ENCODE data around the gene NTSR1.
A peak's percentile ranks its signal among the peaks of the same experiment; 100 is the strongest.

NTSR1 gene

DNA sequence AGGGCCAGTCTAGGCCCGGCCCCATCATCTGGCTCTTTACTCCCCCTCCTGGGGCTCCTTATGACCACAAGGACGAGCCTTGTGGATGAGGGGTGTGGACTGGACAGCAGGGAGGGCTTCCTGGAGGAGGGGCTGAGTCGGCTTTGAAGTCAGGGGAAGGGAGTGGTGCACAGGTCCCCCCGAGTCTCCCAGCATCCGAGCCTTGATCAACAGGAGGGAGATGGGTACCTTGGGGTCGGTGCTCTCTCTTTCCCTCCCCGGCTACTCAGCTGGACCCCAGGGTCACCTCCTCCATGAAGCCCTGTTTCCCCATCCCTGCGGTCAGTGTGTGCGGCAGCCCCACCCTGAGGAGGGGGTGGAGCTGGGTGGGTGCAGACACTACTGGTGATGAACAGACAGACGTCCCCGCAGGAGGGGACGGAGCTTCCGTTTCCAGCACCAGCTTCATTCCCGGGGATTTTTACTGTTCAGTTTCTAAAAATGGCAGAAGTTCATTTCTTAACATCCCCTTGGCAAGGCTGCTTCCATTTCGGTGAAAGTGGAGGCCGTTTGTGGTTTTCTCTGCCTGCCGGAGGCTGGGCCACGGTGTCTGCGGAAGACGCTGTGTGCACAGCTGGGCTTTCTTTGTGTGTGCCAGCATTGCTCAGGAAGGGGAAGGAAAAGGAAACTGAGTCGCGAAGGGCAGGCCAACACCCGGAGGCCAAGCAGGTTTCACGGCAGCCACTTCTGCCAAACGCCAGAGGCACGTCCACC lies 19.6 kb downstream of the NTSR1 start:
- DNase-seq, result no peak

DNA sequence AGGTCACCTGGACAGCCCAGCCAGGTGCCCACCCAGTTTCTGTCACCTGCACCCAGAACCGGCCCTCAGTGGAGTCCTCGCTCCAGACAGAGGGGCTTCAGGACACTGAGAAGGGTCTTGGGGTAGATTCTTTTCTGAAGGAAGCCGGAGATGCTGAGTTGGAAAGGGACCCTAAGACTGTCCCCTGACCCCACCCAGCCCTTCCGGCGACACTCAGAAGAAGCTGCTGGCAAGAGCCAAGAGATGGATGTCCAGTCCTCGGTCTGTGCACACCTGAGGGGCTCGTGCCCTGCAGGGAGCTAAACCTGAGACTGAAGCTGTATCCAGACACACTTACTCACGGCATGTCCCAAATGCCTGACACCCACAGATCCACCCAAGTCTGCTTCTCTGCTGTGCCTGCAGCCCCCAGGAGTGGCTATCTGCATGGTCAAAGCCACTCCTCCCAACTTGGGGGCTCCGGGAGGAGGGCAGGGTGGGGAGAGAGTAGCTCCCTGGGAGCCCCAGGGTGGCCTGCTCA lies 20.2 kb downstream of the NTSR1 start:
- no peak for DNase-seq

DNA sequence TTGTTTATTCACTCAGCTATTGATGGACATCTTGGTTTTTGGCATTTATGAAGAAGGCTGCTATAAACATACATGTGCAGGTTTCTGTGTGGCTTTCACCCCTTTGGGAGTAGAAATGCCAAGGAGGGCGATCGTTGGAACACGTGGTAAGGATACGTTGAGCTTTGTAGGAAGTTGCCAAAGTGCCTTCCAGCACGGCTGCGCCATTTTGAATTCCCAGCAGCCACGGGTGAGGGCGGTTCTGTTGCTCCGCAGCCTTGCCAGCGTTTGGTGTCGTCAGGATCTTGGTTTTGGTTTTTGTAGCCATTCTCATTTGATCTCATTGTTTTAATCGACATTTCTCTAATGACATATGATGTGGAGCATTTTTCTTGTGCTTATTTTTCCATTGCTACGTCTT lies 21.8 kb downstream of the NTSR1 start:
- no peak for DNase-seq

DNA sequence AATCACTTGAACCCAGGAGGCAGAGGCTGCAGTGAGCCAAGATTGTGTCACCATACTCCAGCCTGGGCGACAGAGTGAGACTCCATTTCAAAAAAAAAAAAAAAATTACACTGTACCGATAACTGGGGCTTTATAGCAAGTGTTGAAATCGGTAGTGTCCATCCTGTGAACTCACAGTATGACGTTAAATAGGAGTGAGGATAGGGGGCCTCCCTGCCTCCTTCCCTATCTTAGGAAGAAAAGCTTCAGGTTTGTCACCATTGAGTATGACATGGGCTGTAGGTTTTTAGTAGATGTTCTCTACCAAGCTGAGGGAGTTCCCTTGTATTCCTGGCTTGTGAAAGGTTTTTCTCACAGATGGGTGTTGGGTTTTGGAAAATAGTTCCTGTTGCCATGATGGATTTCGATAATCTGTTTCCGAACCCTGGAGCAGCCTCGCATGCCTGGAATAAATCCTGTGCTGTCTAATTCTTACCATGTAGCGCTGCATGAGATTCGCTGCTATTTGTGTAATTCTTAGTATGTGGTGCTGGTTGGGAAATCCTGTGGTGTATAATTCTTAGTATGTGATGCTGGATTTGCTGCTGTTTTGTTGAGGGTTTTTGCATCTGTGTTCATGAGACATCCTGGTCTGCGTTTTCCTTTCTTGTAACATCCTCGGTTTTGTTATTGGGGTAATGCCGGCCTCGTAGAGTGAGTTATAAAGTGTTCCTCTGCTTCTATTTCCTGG lies 23.6 kb downstream of the NTSR1 start:
- no peak for DNase-seq

DNA sequence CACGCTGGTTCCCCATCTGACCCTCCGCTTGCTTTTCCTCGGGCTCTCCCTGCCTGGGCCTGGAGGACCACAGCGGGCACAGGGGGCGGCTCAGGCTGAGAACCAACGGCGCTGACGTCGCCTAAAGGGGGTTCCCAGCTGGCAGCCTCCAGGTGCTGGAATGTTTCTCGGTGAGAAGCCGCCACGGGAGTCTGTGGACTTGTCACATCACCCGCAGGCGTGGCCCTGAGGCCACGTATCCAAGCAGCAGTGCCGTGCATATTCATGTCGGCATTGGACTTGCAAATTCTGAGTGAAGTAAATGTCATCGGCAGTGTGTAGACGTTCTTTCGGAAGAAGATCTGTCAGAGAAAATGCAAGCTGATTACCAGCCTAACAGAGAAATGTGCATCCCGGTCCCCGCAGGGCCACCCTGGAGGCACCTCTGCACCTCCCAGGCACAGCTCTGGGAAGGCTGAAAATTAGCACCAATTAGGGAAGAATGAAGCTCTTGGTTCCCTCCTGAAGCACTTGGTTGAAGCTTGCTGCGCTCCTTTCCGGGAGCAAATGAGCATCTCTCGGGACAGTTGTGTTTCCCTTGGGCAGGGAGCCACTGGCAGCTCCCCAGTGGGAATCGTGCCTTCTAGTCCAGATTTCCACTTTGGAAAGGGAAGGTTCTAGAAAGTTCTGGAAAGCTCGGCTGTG lies 24.3 kb downstream of the NTSR1 start:
- DNase-seq, result no peak

DNA sequence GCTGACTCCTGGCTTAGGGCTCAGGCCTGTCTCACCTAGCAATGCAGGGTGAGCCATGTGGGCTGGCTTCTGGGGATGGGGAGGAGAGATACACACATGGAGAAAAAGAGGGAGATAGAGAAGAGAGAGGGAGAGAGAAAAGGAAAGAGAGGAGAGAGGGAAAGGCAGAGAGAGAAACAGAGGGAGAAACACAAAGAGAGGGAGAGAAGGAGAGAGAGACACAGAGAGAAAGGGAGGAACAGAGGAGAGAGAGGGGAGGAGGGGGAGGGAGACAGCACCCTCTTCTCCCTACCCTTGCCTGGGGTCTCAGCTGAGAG lies 24.8 kb downstream of the NTSR1 start:
- DNase-seq, result no peak

DNA sequence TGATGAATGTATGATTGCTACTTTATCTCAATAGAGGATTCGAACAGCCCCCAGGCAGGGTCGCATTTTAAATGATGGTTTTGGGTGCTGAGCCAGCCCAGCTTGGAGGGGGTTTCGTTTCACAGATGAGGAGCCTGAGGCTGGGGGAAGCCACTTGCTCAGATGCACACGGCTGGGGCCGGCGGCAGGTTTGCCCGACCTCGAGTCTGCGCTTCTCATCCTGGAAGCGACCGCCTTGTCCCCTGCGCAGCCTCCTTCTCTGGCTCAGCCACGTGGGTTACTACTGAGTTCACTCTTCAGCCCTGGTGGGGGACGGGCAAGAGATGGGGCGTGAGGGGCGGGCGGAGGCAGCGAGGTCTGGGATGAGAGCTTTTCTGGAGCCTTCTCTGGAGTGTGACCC lies 25.3 kb downstream of the NTSR1 start:
- no peak for DNase-seq

DNA sequence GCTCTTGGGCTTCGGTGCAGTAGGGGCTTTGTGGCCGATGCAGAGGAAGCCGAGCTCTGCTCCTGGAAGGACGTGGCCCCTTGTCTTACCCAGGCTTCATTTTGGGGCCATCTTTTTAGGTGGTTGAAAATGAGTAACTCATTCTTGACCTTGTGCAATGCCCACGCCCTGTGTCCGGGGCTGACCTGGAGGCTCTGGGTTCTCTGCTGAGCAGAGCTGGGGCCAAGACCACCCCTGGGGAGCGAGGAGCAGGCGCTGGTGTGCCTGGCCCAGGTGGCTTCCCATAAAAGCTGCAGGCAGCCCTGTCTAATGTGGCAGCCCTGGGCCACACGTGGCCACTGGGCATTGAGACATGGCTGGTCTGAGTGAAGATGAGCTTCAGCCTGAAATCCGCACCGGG lies 25.7 kb downstream of the NTSR1 start:
- no peak for DNase-seq

DNA sequence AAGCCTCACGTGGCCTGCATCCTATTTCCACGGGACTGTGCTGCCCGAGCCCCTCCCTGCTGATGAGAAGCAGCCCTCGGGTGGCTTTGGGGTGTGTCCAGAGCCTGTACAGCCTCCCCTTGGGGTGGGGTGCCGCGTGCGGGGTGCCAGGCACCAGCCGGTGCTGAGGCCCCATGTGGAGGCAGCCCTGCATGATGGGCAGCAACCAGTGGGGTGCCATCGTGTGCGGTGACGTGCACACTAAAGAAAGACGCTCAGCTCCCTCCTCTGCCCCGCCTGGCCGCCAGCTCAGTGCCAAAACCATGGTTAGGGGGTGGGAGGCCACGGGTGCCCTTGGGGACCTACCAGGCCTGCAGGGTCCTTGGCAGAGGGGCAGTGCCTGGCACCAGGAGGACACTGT lies 26.2 kb downstream of the NTSR1 start:
- no peak for DNase-seq

DNA sequence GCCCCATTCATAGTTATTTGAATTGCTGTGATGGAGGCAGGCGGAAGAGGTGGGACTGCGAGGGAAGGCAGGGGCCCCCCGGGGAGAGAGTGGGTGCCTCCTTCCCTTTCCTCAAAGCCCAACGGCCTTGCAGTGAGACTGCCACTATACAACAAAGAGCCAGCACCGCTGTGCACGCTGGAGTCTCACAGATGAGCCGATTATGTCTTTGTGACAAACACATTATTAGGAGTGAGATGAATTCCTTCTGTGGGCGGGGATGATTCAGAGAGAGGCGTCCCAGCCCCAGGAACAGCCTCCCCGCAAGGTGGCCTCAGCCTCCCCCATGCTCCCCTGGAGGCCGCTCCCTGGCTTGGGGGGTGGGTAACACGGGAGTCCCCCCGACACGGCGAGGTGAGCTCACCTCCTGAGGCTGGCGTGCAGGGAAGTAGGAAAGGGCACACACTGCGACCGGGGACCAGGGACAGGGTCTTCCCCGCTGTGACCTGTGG lies 26.7 kb downstream of the NTSR1 start:
- DNase-seq, result no peak

DNA sequence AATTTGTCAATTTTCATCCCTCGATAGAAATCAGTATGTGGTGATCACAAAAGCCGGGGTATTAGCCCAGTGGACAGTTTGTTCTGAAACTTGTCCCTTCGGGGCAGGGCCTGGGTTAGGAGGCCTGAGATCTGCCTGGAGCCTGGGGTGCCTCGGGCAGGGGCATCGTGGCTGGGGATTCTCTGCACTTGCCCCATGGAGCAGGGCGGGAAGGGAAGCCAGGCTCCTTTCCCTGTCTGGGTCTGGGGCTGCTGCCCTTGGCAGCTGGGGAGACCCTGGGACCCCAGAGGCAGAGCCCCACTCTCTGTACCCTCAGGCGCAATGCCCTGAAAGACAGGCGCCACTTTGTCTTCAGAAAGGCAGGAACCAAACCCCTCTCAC lies 27.4 kb downstream of the NTSR1 start:
- DNase-seq, result no peak

DNA sequence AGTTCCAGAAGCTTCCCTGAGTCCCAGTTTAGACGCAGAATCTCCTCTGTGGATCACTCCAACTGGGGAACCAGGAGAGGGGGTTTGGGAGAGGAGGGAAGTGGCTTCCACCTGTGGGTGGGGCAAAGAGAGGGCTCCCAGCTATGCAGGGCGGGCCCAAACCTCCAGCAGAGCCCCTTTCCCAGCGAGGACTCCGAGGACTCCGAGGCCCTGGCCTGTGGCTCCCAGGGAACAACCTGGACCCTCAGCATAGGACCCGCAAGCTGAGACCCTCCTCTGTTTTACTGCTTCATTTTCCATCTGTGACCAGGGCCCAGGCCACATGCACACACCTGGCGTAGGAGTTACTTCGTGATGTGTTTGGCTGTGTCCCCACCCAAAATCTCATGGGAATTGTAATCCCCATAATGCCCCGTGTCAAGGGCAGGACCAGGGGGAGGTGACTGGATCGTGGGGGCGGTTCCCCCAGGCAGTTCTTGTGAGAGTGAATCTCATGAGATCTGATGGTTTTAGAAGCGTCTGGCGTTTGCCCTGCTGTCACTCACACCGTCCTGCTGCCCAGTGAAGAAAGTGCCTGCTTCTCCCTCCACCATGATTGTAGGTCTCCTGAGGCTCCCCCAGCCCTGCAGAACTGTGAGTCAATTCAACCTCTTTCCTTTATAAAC lies 27.9 kb downstream of the NTSR1 start:
- DNase-seq, result no peak

DNA sequence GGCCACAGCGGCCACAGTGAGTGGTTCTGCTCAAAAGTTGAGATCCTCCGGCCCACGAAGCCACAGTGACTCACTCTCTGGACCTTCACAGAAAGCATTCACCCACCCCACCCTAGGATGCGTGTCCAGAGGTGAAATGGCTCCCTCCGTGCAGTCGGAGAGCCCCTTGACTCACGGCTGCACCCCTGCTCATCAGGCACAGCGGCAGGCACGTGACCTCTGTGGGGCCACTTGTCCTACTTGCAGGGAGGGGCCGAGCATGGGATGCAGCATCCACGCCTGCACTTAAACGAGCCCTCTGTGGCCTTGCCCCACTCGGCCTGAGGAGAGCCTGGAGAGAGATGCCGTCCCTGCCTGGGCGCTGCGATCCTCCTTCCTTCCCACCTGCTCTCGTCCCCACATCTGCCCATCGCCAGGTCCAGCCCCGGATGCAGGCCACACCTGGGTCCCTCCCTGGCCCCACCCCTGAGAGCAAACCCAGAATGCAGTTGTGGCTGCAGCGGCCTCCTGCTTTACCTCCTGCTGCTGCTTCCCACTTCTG lies 28.7 kb downstream of the NTSR1 start:
- DNase-seq, result no peak

DNA sequence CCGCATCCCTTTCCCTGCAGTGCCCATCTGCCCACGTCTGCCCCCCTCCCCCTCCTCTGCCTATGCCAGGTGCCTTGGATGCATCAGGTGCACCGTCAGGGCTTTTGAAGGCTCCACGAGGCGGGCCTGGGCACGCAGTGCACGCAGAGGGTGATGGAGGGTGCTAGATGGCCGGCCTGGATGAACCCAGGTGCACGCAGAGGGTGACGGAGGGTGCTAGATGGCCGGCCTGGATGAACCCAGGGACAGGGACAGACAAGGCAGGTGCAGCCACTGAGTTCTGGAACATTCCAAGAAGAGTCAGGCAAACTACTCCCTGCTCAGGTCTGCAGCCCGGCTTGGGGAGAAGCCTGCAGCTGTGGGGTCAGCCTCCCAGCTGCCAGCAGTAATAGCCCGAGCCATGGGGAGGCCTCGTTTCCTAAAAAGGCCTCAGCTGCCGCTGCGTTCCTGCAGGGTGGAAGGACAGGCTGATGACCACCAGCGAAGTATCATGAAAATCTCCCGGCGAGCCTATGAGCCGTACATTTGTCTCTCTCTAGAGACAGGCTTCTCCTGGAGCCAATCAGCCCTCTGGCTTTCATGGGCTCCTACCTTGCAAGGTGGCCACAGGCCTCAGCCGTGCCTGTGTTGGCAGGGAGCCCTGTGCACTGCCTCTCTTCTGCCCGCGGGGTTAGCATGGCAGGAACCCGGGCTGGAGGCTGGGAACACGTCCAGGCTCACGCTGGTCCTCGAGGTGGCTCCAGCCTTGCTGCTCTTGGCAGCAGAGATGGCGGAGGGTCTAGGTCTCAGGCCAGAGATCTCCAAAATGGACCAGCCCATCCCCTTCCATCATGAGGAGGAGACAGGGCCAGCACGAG lies 29.6 kb downstream of the NTSR1 start:
- no peak for DNase-seq

DNA sequence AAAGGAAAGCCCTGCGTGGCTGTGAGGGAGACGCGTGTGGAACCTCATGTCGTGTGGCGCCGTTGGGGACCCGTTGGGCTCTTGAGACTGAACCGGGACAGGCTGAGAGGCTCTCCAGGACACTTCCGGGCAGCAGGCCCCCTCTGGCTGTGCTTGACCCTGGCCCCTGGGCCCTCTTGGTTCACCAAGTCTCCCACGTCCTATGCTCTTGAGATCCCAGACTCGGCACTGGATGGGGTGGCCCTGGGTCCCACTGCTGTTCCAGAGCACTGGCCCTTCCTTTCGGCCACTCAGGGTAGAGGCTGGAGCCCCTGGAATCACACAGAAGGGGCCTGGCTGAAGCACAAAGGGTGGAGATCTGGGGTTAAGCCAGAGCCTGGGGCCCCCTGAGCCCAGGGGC lies 30.4 kb downstream of the NTSR1 start:
- DNase-seq, result no peak

DNA sequence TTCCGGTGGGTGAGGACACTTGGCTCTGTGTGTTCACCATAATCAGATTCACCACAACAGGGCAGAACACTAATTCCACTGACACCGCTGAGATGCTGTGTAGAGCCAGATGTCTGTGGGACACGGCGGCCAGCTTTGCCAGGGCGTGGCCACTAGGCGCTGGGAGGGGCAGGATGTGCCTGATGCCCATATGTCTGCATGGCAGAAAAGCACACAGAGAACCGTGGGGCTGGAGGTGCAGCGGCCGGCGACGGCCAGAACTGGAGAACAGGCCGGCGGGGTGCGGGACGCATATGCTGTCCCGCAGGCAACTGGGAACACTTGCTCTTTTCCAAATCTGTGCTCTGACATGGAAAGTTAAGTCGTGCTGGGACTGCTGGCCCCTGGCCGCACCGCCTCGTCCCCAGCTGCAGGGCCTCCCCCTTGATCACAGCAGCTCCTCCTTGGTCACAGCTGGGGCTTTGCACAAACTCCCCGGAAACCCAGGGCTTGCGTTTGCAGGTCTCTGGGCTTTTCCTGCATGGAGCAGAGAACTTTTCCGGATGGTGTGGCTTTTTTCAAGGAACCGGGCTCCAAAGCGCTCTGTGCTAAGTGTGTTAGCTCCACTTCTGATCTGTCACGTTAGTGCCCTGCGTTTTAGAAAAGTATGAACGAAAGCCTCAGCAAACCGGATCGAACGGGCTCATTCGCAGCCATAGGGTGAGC lies 31.1 kb downstream of the NTSR1 start:
- peak; percentile 47 for DNase-seq

DNA sequence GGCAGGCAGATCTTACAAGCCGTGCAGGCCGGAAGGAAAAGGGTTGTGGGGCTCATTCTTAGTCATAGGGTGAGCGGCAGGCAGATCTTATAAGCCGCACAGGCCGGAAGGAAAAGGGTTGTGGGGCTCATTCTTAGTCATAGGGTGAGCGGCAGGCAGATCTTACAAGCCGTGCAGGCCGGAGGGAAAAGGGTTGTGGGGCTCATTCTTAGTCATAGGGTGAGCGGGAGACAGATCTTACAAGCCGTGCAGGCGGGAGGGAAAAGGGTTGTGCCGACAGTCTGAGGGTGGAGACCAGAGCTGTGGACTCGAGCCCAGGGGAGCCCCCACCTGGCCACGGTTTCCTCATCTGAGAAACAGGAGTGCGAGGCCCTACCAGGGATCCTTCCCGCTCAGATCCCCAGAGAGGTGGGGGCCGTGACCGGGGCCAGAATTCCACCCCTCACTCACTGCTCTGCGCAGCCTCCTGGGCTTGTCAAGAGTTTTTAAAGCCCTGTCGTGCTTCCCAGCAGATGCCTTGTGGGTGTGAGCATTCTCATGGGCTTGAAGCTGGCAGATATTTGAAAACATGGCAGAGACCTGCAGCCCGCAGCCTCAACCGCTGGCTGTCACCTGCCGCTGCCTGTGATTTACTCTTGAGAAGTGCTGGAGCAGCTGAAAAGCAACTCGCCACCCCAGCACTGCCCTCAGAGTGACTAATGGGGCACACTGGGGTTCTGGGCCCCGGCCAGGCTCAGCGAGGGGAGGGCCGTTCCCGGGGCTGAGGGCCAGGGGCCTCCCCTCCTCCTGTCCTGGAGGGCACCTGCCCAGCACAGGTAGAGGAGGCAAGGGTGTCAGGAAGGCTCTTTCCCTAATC lies 31.9 kb downstream of the NTSR1 start:
- no peak for DNase-seq

DNA sequence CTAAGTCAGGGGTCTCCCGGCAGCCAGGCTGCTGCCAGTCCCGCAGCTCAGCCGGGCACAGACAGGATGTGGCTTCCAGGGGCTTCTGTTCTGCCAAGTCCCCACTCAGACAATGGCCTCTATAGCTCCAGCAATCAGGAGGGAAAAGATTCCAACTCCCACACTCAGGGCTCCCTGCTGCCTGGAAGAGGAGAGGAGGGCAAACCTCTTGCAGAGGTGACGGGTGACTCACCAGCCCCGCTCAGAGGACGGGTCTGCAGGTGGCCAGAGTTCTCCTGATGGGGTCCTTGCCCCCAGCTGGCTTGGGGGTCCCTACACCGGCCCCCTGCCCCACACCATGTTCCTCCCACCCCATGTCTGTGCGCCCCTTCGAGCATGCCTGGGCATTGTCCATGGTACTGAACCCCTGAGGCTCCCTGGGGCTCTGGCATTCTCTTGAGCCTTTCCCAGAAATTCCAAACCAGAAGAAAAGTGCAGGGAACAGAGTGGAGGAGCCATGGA lies 32.6 kb downstream of the NTSR1 start:
- no peak for DNase-seq

DNA sequence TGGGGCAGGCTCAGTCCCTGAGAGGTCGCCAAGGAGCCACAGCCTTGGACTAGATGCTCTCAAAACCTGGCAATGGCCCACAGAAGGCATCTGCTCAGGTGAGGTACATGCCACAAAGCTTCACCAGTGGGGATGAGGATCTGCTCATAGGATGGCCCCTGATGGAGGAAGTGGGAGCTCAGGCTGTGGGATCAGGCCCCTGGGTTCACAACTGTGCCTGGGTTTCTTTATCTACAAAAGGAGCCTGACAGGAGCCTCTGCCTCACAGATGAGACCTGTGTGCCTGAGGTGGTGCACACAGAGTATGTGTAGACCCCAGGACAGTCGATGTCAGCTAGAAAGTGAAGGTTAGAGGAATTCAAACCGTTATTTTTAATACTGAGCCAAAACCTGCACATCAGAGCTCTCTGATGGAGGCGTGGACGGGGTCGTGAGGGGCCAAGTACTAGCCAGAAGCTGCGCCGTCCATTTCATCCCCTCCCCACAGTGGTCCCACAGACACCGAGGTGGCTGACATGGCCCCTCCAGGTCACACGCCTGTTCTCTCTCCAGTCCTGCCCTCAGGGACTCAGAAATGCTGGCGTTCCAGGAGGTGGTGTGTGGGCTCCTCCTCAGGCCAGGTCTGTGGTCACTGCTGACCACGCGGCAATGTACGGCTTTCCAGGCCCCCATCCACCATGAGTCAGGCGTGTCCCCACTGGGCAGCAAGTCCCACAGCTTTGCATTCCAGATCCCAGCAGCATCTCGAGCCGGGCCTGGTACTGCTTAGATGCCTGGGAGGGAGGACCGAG lies 33.3 kb downstream of the NTSR1 start:
- no peak for DNase-seq

All from NCI-H524 treated with DMSO at 0.1 percent for 48 hours (cell line).